Uterus (tissue), 2 donors: ENCODE results near the gene KCNH8.

Experiments
- POLR2A ChIP-seq, 2 donors: fragments of 450-650 bp; IDR thresholded peaks; one replicate each; pipeline ENCODE4 v1.6.1; 2016; ENCODE audit warnings: antibody characterized with exemption in 2 of 2, mild to moderate bottlenecking in 1 of 2, moderate library complexity in 1 of 2
- TF ChIP-seq, protein P1 (sequence below), 4 experiments: fragments of 200-600 bp in 2 of 4; fragments of 450-650 bp in 2 of 4; sonication (generic) in 2 of 4; IDR thresholded peaks; one replicate each; pipeline ENCODE4 v1.5.1; 2016 to 2019; ENCODE audit warnings: antibody characterized with exemption in 4 of 4, mild to moderate bottlenecking in 2 of 4, moderate library complexity in 1 of 4

DNA sequence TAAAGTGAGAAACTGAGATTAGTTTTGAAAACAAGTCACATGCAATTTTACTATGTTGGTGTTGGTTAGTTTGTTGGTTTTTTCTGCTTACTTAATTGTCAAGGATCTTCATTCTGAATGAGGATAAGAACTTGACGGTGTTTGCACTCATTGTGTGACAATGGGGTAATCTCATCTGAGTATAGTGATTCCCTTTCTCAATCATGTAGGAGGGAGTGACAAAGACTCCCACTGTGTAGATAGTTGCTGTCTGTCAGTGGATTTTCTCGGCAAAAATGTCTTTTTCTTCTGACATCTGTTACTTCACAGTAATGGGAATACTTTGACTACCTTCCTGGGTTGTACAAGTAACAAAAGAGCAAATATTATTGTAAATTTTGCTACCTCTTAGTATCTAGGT, 23.5 kb downstream of the KCNH8 start:
- TF ChIP-seq, protein P1, sequence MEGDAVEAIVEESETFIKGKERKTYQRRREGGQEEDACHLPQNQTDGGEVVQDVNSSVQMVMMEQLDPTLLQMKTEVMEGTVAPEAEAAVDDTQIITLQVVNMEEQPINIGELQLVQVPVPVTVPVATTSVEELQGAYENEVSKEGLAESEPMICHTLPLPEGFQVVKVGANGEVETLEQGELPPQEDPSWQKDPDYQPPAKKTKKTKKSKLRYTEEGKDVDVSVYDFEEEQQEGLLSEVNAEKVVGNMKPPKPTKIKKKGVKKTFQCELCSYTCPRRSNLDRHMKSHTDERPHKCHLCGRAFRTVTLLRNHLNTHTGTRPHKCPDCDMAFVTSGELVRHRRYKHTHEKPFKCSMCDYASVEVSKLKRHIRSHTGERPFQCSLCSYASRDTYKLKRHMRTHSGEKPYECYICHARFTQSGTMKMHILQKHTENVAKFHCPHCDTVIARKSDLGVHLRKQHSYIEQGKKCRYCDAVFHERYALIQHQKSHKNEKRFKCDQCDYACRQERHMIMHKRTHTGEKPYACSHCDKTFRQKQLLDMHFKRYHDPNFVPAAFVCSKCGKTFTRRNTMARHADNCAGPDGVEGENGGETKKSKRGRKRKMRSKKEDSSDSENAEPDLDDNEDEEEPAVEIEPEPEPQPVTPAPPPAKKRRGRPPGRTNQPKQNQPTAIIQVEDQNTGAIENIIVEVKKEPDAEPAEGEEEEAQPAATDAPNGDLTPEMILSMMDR (IDR thresholded peaks at IDR 0.05): no peak
- no peak for TF ChIP-seq POLR2A (IDR thresholded peaks at IDR 0.05)
